Activated CD4-positive, alpha-beta T cell treated with anti-CD3 and anti-CD28 coated beads, Interleukin-2, amount 50 U/mL, for 24 hours (primary cell): ENCODE data around the gene QRFP.
"Not testable (repeated sequence)": the region's sequence is repeated elsewhere in the genome, so short reads cannot be mapped to it uniquely, and the experiment has no call there.

ENCODE experiments used
- DNase-seq, 2 donors: peaks; one replicate each; pipeline ENCODE4 v3.0.0-alpha.2; 2020; ENCODE audit warnings: low read depth in 1 of 2, low spot score in 1 of 2

Gene QRFP

GRCh38 chr9:130854835-130855234 is 41.8 kb downstream of the QRFP start:
- DNase-seq, result no peak

- no peak for DNase-seq
Observed at GRCh38 chr9:130854092-130854491, 42.5 kb downstream of the QRFP start.

DNA sequence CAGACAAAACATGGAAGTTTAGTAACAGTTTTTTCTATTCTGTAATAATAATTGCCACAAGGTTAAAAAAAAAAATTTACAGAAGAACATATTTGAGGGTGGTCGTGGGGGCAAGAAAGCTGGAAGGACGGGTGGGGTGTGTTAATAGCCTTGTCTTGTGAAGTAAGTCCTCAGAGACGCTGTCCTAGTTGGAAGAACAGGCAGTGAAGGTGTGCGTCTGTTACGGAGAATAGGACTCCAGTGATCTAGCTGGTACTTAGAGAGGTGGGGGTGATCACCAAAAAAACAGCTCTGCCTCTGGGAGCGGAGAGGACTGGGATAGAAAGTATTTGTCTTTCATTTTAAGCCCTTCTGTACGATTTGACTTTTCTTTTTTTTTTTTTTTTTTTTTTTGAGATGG is 43.8 kb downstream of the QRFP start:
- DNase-seq, result no peak

GRCh38 chr9:130849356-130849755 is 47.3 kb downstream of the QRFP start:
- DNase-seq, result no peak

GRCh38 chr9:130848514-130848913 is 48.1 kb downstream of the QRFP start:
- DNase-seq, result not testable (repeated sequence)

GRCh38 chr9:130847306-130848217 is 49.0 kb downstream of the QRFP start:
- DNase-seq, result no peak

GRCh38 chr9:130846487-130847305 is 49.9 kb downstream of the QRFP start:
- no peak for DNase-seq

- no peak for DNase-seq
Observed at GRCh38 chr9:130845901-130846481, 50.6 kb downstream of the QRFP start.

- DNase-seq, result no peak
Observed at GRCh38 chr9:130845254-130845653, 51.4 kb downstream of the QRFP start.

DNA sequence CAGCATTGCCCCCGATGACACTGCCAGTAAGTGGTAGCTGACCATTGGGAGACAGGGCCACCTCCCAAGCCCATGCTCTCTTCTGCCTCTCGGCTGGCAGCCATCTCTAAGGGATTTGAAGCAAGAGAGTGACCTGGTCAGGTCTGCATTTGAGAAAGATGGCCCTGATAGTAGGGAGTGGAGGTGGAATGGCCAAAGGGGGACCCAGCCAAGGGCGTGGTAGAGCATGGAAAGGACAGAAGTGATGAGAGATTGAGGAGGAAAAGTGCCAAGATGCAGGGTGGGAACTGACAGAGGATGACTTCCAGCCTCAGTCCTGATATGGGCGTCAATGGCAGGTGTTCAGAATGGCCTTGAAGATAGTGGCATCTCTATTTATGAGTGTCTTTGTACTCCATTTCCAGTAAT is 52.6 kb downstream of the QRFP start:
- no peak for DNase-seq

DNA sequence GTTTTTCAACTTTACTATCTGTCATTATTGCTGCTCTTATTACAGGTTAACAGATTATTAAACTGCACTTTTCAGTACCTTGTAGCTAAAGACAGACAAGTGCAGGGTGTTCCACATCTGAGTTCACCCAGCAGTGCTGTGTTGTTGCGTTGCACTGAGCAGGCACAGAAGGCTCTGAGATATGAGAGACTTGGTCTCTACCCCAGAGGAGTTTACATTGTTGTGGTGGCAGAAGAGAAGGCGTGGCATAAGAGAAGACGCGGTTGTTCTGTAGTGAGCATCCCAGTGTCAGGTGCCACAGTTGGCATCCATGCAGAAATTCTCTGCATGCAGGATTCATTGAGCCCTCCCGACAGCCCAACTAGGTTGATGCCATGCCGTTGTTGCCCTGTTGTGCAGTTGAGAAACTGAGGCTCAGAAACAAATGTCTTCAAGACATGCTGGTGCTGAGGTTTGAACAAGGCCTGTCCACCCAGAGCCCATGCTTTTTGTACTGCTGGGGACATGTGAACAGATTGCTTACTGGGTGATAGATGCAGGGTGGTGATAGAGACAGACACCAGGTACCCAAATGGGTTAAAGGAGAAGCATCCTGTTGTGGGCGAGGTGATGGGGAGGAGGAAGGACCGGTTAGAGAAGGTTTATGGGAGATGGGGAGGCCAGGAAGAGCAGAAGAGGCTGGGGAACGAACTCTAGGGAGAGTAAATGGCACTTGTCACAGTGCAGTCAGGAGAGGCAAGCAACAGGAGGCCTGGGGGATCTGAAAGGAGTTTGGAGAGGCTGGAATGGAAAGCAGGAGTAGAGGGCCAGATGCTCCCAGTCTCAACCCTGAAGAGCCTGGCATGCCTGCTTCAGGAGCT is 53.3 kb downstream of the QRFP start:
- DNase-seq, result no peak
